LNCaP clone FGC (cell line): ENCODE measurements around the gene SAMD4A.

Experiments
- DNase-seq: peaks from one replicate; pipeline ENCODE4 v3.0.0-alpha.2; 2011; ENCODE audit warnings: low read depth
- H3K4me3 ChIP-seq: 2 replicates; pipeline ENCODE4 v1.5.1; 2011; ENCODE audit warnings: mild to moderate bottlenecking, low read depth, low read length, control low read depth
- TF ChIP-seq, protein P1 (sequence below): IDR thresholded peaks from 2 replicates; pipeline ENCODE4 v1.5.1; 2012; ENCODE audit warnings: mild to moderate bottlenecking; ENCODE audit not compliant: control insufficient read depth, insufficient read depth; ENCODE audit errors: extremely low read depth

SAMD4A gene

DNA sequence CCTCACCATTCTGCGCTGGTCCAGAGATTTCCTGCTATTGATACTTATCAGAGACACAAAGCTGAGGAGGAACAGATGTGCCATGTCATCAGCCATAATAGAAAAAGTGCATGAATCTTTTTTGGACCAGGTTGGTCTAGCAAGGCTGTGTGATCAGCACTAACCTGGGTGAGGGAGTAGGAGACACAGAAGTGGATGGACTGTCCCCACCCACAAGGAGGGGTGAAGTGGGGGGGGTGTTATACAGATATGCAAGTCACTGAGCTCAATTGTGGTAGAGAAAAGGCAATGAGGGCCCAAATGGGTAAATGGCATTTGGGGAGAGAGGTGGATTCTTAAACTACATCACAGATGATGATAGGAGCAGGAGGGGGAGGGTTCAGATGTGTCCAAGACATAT, 123.0 kb downstream of the SAMD4A start:
- no peak for DNase-seq
- no peak overlapping the region for H3K4me3 ChIP-seq
- TF ChIP-seq, protein P1, sequence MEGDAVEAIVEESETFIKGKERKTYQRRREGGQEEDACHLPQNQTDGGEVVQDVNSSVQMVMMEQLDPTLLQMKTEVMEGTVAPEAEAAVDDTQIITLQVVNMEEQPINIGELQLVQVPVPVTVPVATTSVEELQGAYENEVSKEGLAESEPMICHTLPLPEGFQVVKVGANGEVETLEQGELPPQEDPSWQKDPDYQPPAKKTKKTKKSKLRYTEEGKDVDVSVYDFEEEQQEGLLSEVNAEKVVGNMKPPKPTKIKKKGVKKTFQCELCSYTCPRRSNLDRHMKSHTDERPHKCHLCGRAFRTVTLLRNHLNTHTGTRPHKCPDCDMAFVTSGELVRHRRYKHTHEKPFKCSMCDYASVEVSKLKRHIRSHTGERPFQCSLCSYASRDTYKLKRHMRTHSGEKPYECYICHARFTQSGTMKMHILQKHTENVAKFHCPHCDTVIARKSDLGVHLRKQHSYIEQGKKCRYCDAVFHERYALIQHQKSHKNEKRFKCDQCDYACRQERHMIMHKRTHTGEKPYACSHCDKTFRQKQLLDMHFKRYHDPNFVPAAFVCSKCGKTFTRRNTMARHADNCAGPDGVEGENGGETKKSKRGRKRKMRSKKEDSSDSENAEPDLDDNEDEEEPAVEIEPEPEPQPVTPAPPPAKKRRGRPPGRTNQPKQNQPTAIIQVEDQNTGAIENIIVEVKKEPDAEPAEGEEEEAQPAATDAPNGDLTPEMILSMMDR = no peak

DNA sequence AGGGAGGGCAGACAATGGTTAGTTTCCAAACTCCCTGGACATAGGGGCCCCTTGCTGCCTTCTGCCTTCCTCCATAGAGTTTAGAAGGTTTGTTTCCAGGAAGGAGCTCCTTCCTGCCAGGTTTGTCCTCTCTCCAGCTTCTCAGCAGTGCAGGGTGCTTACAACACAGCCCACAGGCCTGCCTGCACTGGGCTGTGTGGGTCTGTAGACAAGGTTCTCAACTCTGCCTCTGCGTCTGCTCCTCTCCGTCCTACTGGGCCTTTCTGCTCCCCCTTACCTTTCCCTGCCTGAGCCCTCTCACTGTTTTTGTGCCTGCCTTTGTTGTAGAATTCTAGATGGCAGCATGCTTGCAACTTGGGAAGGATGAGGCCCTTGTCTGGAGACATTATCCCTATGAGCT, 124.0 kb downstream of the SAMD4A start:
- no peak for DNase-seq
- no peak overlapping the region for H3K4me3 ChIP-seq
- TF ChIP-seq, protein P1 = no peak

DNA sequence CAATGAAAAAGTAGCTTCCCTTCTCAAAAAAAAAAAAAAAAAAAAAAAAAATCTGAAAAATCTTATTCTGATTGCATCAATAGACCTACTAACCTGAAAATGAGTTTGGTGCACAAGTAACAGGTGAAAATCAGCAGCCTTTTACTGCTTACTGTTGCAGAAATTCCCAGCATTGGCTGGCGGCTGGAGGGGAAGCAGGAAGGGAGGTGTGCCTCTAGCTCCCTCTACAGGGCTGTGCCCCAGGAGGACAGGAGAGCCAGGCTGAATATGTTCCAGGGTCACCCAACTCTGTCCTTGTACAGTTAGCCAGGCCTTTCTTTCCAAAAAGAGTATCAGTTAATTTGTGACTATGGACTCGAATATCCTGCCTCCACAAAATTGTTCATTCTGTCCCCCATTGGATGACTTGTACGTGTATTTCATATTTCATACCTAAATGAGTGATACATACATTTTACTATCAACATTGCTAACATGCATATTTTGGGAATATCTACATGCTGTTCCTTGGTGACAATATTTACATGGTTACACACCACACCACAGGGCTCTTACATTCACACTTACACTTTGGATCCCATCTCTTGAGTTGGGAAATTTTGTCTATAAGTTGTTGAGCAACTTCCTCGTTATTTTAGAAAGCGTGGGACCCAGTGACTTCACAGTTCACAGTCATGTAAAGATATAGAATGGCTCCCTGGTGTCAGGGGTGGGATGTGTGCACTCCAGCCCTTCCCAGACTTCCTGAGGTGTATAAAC, 124.8 kb downstream of the SAMD4A start:
- no peak overlapping the region for H3K4me3 ChIP-seq
- peak; percentile 26 for DNase-seq
- TF ChIP-seq, protein P1 = peak; percentile 91

DNA sequence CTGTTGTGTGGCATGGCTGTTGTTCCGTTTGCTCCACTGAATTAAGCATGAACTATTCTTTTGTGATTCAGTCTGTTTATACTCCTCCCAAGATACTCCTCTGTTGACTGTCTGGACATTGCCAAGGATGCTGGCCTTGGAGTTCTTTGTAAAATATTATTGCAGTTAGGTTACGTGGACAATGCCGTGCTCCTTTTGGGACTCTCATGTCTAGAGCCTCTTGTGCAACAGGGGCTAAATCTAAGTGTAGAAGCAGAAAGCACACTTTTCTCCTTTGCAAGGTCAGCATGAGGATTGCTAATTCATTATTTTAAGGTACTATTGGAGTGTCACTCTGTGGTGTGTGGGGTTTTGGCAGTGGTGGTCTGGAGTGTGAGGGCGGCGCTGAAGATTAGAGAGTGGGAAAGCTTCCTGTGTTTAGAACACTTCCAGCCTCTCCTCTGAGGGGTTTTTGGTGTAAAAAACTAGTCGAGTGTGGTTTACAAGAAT, 125.4 kb downstream of the SAMD4A start:
- TF ChIP-seq, protein P1 = no peak
- DNase-seq = no peak
- no peak overlapping the region for H3K4me3 ChIP-seq

DNA sequence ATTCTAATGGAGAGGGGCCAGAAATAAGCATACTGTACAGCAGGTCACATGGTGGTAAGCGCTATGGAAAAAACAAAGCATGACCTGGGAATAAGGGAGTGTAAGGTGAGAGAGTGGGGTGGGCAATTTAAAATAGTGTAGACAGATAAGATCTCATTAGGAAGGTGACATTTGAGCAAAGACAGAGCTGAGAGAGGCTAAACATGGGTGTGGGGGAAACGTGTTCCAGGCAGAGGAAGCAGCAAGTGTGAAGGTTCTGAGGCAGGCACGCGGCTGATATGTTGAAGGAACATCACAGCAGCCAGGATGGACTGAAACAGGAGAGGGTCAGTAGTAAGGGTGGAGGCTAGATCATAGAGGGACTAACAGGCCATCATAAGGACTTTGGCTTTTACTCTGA, 126.8 kb downstream of the SAMD4A start:
- no peak for DNase-seq
- H3K4me3 ChIP-seq = no peak overlapping the region
- TF ChIP-seq, protein P1 = no peak

DNA sequence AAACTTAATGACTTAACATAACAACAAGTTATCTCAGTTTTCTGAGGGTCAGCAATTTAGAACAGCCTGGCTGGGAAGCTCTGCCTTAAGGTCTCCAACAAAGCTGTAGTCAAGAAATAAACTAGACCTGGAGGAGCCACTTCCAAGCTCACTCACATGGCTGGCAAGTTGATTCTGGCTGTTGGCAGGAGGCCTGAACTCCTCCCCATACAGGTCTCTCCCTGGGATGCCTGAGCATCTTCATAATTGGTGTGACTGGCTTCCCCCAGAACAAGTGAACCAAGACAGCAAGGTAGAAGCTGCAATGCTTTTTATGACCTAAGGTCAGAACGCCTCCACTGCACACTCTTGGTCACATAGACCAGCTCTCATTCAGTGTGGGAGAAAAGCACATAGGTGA, 128.3 kb downstream of the SAMD4A start:
- TF ChIP-seq, protein P1 = no peak
- no peak for DNase-seq
- no peak overlapping the region for H3K4me3 ChIP-seq

DNA sequence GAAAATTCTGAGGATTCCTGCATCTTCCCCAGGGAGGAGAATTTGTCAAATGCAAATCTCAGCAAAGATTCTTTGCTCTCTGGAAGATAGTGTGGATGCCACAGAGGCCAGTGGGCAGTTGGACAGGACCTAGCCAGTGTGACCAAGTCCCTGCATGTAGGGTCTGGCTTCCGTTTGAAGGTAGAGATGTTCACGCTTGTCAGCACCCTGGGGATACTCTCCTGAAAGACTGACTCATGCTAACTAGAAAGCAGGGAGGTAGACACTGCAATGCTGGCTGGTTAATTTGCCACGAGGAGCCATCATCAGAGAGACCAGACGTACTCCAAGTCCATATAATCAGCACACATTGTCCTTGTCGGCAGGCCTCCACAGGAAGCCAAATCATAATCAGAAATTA, 130.1 kb downstream of the SAMD4A start:
- no peak for DNase-seq
- no peak overlapping the region for H3K4me3 ChIP-seq
- TF ChIP-seq, protein P1 = no peak
